Prostate gland (tissue), 2 donors: ENCODE data around the gene ZCCHC17.

Experiments
- POLR2AphosphoS5 ChIP-seq: sonication (generic); formaldehyde crosslinking; IDR thresholded peaks from one replicate; pipeline ENCODE4 v1.6.1; 2017; ENCODE audit warnings: antibody characterized with exemption
- TF ChIP-seq, protein P1 (sequence below), 4 experiments: fragments of 200-600 bp in 2 of 4; fragments of 450-650 bp in 2 of 4; sonication (generic) in 2 of 4; IDR thresholded peaks; 1 replicate in 3 of 4; 2 replicates in 1 of 4; pipeline ENCODE4 v1.5.1; 2016 to 2019; ENCODE audit warnings: antibody characterized with exemption in 4 of 4, mild to moderate bottlenecking in 2 of 4, moderate library complexity in 2 of 4

DNA sequence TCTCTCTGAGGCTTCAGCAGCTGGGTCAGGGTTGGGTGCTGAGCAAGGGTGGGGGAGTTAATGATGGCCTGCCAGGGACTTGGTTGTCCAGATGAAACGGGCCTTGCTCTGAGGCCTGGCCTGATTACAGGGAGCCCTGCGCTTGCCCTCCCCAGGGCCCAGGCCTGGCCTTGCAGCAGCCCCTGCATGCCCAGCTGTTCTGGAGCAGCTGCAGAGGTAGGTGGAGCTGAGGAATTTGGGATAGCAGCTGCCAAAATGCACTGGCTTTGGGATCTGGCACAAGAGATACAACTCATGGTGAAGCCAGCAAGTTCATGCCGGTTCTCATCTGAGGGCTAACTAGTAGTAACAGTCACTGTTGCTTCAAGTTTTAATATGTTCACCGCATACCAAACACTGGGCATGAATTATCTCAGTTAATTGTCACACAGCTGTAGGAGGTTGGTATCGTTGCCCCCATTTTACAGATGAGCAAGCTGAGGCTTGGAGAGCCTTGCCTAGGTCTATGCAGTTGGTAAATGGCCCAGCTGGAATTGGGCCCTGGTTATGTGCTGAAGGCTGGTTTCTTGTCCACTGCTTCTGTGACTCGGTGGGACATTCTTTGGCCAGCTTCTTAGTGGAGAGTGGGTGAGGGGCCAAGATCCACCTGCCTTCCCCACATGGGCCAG lies 108.9 kb downstream of the ZCCHC17 start:
- TF ChIP-seq, protein P1, sequence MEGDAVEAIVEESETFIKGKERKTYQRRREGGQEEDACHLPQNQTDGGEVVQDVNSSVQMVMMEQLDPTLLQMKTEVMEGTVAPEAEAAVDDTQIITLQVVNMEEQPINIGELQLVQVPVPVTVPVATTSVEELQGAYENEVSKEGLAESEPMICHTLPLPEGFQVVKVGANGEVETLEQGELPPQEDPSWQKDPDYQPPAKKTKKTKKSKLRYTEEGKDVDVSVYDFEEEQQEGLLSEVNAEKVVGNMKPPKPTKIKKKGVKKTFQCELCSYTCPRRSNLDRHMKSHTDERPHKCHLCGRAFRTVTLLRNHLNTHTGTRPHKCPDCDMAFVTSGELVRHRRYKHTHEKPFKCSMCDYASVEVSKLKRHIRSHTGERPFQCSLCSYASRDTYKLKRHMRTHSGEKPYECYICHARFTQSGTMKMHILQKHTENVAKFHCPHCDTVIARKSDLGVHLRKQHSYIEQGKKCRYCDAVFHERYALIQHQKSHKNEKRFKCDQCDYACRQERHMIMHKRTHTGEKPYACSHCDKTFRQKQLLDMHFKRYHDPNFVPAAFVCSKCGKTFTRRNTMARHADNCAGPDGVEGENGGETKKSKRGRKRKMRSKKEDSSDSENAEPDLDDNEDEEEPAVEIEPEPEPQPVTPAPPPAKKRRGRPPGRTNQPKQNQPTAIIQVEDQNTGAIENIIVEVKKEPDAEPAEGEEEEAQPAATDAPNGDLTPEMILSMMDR (IDR thresholded peaks at IDR 0.05), result no peak
- no peak for TF ChIP-seq POLR2AphosphoS5
